HG03097 (cell line): ENCODE results near the gene ACR.

Experiments
- ATAC-seq: cut with Tn5 transposase; IDR thresholded peaks from one replicate; pipeline ENCODE4 v1.9.1; 2021; ENCODE audit not compliant: unreplicated experiment, low FRiP score

ACR gene

GRCh38 chr22:50716290-50717024, 21.5 kb upstream of the ACR start:
- no peak for ATAC-seq

- ATAC-seq = no peak
These were observed 20.2 kb upstream of the ACR start for GRCh38 chr22:50717709-50718351.

DNA sequence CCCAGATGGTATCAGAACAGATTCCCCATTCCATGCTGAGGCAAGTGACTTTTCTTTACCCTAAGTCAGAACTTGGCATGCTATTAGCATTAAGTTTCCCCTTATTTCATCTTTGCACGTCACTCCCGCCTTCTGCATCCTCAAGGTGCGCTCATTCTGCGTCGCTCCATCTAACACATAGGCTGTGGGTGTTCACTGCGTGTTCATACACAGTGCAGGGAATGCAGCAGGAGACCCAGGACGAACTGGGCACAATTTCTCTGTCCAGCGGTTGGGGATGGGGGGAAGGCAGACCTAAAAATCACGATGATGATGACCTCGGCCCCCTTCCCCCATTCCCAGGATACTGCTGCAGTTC, 19.7 kb upstream of the ACR start:
- ATAC-seq = no peak

- ATAC-seq = no peak
These were observed 18.1 kb upstream of the ACR start for GRCh38 chr22:50719814-50720300.

- no peak for ATAC-seq
These were observed 17.4 kb upstream of the ACR start for GRCh38 chr22:50720301-50721256.

DNA sequence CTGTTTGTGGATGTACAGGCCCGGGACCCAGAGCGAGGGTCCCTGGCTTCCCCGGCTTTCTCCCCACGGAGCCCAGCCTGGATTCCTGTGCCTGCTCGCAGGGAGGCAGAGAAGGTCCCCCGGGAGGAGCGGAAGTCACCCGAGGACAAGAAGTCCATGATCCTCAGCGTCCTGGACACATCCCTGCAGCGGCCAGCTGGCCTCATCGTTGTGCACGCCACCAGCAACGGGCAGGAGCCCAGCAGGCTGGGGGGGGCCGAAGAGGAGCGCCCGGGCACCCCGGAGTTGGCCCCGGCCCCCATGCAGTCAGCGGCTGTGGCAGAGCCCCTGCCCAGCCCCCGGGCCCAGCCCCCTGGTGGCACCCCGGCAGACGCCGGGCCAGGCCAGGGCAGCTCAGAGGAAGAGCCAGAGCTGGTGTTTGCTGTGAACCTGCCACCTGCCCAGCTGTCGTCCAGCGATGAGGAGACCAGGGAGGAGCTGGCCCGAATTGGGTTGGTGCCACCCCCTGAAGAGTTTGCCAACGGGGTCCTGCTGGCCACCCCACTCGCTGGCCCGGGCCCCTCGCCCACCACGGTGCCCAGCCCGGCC, 16.7 kb upstream of the ACR start:
- no peak for ATAC-seq

DNA sequence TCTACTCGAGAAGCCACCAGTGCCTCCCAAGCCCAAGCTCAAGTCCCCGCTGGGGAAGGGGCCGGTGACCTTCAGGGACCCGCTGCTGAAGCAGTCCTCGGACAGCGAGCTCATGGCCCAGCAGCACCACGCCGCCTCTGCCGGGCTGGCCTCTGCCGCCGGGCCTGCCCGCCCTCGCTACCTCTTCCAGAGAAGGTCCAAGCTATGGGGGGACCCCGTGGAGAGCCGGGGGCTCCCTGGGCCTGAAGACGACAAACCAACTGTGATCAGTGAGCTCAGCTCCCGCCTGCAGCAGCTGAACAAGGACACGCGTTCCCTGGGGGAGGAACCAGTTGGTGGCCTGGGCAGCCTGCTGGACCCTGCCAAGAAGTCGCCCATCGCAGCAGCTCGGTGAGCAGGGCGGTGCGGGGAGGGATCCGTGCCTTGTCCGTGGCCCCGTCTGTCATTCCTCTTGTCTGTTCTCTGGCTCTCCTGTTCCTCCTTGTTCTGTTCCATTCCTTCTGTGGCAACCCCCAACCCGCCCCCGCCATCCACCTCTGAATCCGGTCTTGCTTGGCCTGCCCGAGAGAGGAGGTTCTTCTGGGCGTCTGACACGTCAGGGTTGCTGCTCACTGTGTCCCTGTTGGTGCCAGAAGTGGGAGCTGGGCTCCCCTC, 15.8 kb upstream of the ACR start:
- ATAC-seq = no peak

- no peak for ATAC-seq
These were observed 15.1 kb upstream of the ACR start for GRCh38 chr22:50722716-50723428.

DNA sequence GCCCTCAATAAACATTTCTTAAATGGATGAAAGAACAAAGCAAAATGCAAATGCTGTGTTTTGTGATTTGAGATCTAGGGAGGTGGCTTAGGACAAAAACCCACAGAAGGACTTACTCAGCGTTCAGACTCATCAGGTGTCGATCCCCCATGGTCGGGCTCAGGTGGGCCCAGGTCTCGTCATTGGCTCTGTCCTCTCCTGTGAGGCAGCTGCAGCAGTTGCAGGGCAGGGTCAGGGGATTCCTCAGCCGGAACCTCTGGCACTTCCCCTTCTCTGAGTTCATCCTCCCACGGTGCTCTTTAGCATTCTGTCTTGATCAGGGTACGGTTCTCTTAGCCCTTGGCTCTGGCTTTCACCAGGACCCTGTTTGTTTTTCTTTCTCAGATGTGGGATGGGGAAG, 14.0 kb upstream of the ACR start:
- ATAC-seq = no peak

GRCh38 chr22:50724616-50725015, 13.4 kb upstream of the ACR start:
- ATAC-seq = no peak

GRCh38 chr22:50725597-50725996, 12.4 kb upstream of the ACR start:
- ATAC-seq = no peak

- no peak for ATAC-seq
These were observed 11.2 kb upstream of the ACR start for GRCh38 chr22:50726643-50727340.

GRCh38 chr22:50727678-50728522, 10.1 kb upstream of the ACR start:
- no peak for ATAC-seq

GRCh38 chr22:50728523-50728931, 9.5 kb upstream of the ACR start:
- no peak for ATAC-seq

- no peak for ATAC-seq
These were observed 8.5 kb upstream of the ACR start for GRCh38 chr22:50729391-50730012.

DNA sequence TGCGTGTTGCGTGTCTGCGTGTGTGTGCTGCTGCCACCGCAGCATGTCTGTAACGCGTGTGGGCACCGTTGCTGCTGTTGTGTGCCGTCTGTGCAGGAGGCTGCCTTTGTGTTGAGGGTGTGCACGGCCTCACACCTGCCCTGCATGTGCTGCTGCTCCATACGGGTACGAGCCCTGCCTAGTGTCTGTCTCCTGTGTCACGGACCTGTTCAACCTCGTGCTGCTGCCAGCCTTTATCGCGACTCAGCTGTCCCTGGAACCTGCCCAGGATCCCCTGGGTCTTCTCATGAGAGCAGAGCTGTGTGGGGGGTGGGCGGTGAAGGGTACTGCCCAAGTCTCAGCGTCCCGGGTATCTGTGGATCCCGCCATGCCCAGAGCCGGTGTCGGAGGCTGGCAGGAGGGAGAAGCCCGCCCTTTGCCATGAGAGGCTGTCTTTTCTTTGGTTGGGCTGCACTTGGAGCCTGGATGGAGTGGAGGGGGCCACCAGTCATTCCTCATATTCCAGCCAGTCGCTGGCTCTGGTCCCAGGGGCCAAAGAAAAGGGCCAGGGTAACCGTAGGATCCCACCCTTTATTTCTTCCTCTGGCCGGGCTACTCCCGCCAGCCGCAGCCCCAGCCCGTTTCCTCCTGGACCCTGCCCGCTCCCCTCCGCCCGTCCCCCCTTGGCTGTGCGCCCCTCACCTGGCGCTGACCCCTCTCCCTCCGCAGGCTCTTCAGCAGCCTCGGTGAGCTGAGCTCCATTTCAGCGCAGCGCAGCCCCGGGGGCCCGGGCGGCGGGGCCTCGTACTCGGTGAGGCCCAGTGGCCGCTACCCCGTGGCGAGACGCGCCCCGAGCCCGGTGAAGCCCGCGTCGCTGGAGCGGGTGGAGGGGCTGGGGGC, 7.8 kb upstream of the ACR start:
- no peak for ATAC-seq
